Measurements from ENCODE around the gene CTTNBP2NL.

DNA sequence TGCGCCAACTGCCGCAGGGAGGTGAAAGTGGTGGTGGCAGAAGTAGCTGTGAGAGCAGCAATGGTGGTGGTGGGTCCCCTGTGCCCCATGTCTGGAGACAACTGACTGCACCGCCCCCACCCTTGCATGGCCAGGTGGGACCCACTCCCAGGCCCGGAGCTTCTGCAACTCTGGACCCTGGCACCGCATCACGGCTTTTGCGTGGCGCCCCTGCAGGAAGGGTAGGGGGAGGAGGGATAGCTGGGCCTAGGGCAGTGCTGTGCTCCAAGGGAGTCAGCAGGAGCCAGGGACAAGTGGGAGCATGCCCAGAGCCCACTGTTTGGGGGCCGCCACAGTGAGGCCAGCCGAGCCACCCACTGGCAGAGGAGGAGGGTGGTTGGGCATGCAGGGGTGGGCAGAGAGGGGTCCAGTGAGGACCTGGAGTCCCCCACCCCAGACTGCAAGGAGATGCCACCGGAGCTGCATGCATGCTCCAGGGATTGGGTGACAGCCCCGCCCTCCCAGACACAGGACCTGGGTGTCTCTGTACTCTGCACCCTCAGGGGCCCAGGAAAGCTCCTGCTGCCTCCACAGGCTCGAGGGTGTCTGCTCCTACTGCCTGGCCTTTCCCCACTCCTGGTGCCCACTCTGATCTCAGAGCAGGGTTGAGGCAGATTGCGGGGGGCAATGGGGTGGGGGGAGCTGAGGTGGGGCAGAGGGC, 9.8 kb upstream of the CTTNBP2NL start:
- TF ChIP-seq POLR2AphosphoS5 (IDR thresholded peaks at IDR 0.05), result no peak
- TF ChIP-seq, protein P1, sequence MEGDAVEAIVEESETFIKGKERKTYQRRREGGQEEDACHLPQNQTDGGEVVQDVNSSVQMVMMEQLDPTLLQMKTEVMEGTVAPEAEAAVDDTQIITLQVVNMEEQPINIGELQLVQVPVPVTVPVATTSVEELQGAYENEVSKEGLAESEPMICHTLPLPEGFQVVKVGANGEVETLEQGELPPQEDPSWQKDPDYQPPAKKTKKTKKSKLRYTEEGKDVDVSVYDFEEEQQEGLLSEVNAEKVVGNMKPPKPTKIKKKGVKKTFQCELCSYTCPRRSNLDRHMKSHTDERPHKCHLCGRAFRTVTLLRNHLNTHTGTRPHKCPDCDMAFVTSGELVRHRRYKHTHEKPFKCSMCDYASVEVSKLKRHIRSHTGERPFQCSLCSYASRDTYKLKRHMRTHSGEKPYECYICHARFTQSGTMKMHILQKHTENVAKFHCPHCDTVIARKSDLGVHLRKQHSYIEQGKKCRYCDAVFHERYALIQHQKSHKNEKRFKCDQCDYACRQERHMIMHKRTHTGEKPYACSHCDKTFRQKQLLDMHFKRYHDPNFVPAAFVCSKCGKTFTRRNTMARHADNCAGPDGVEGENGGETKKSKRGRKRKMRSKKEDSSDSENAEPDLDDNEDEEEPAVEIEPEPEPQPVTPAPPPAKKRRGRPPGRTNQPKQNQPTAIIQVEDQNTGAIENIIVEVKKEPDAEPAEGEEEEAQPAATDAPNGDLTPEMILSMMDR (IDR thresholded peaks at IDR 0.05), result no peak
- no peak for TF ChIP-seq POLR2A (IDR thresholded peaks at IDR 0.05)
